ENCODE results near the gene ANKRD23. TPM values are rescaled to one million over a fixed set of nuclear protein-coding genes. Genes with fewer than 3 reads are reported as not detected.

Gene ANKRD23
- total RNA-seq, 1 experiment from 2014 or later, result 7.5 TPM

DNA sequence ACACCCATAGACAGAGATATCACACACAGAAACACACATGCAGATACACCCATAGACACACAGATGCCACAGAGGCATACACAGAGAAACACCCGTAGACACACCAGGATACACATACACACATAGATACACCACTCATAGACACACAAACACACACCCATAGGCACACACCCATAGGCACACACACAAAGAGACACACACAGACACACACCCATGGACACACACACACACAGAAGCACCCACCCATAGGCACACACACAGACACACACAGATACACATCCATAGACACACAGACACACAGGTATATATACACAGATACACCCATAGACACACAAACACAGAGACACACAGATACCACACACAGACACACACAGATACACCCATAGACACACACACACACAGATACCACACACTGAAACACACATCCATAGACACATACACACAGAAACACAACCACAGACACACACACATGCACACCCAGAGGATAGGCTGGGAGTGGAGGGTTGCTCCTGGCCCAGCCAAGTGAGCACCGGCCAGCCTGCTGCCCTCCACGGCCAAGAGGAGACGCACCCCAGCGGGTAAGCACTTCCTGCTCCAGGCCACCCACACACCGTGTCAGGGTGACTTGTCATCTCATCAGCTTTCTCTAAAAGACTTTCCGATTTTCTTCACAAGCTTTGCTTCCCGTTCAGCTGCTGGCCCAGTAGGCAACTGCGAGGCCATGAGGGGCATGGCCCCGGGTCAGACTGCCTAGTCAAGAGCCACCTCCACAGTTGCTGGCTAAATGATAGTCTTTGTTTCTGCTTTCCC is 41.8 kb downstream of the ANKRD23 start:
- Mint-ChIP-seq H3K27ac (ENCODE audit: unreplicated experiment) (no peak overlapping the region), H3K4me3 (ENCODE audit: low read depth, unreplicated experiment) (no peak overlapping the region), H3K27me3 (ENCODE audit: unreplicated experiment) (no peaks in the 10 kb centered on the region), H3K4me1 (ENCODE audit: low read depth, unreplicated experiment) (peaks cover 9% of the 10 kb centered on the region), H3K36me3 (ENCODE audit: insufficient read depth, unreplicated experiment) (peaks cover 6% of the 10 kb centered on the region), H3K9me3 (ENCODE audit: low read depth, unreplicated experiment) (no peaks in the 10 kb centered on the region)
- intact Hi-C loops (cut with micrococcal nuclease; ENCODE audit: unreplicated experiment), result loop anchor here (2.0 kb wide), 1 partner anchor 39 kb away; no protein-coding TSS in a partner anchor
- CTCF ChIA-PET, result interaction anchor here (1.1 kb wide), 1 partner anchor 252 kb away, joined by 3 read pairs; no protein-coding TSS in a partner anchor
- TF ChIP-seq, protein P1, sequence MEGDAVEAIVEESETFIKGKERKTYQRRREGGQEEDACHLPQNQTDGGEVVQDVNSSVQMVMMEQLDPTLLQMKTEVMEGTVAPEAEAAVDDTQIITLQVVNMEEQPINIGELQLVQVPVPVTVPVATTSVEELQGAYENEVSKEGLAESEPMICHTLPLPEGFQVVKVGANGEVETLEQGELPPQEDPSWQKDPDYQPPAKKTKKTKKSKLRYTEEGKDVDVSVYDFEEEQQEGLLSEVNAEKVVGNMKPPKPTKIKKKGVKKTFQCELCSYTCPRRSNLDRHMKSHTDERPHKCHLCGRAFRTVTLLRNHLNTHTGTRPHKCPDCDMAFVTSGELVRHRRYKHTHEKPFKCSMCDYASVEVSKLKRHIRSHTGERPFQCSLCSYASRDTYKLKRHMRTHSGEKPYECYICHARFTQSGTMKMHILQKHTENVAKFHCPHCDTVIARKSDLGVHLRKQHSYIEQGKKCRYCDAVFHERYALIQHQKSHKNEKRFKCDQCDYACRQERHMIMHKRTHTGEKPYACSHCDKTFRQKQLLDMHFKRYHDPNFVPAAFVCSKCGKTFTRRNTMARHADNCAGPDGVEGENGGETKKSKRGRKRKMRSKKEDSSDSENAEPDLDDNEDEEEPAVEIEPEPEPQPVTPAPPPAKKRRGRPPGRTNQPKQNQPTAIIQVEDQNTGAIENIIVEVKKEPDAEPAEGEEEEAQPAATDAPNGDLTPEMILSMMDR (IDR thresholded peaks at IDR 0.05; ENCODE audit: unreplicated experiment), result no peak
- DNase-seq, result no peak
- BruUV-seq (replicated peaks), result no TSS peak

DNA sequence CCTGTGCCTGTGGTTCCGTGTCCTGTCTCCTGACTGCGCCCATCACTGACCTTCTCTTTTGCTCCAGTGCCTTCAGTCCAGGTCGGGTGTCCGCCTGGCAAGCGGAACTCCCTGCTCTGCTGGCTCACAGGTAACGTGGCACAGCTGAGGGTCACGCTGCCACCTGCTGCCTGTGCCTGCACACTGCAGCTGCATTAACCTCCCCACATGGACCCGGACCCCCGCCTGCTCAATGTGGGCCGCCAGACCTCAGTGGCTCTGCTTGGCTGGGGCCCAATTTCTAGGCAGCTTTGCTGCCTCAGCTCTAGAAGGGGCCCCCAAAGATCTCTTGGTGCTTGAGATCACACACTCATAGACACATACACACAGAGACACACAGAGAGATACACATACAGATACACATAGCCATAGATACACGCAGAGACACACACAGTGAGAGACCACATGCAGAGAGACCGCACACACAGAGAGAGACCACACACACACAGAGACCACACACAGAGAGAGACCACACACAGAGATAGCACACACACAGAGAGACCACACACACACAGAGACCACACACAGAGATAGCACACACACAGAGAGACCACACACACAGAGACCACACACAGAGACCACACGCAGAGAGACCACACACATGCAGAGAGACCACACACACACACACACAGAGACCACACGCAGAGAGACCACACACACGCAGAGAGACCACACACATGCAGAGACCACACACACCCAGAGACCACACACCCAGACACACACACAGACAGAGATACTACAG is 42.6 kb downstream of the ANKRD23 start:
- Mint-ChIP-seq H3K4me1 (ENCODE audit: low read depth, unreplicated experiment) (peaks cover 3% of the 10 kb centered on the region), H3K27ac (ENCODE audit: unreplicated experiment) (no peak overlapping the region), H3K36me3 (ENCODE audit: insufficient read depth, unreplicated experiment) (peaks cover 2% of the 10 kb centered on the region), H3K4me3 (ENCODE audit: low read depth, unreplicated experiment) (no peak overlapping the region), H3K9me3 (ENCODE audit: low read depth, unreplicated experiment) (no peaks in the 10 kb centered on the region), H3K27me3 (ENCODE audit: unreplicated experiment) (no peaks in the 10 kb centered on the region)
- BruUV-seq (replicated peaks), result no TSS peak
- intact Hi-C loops (cut with micrococcal nuclease; ENCODE audit: unreplicated experiment), result loop anchor here (2.0 kb wide), 1 partner anchor 38 kb away; no protein-coding TSS in a partner anchor
- CTCF ChIA-PET, result interaction anchor here (0.6 to 1.5 kb wide), 6 partner anchors 38 to 311 kb away, joined by 3 to 6 read pairs (median 4); partner anchors contain the start of genes ANKRD36 and CNNM4
- TF ChIP-seq, protein P1 (IDR thresholded peaks at IDR 0.05; ENCODE audit: unreplicated experiment), result peak; percentile 80
- DNase-seq, result peak; percentile 79

DNA sequence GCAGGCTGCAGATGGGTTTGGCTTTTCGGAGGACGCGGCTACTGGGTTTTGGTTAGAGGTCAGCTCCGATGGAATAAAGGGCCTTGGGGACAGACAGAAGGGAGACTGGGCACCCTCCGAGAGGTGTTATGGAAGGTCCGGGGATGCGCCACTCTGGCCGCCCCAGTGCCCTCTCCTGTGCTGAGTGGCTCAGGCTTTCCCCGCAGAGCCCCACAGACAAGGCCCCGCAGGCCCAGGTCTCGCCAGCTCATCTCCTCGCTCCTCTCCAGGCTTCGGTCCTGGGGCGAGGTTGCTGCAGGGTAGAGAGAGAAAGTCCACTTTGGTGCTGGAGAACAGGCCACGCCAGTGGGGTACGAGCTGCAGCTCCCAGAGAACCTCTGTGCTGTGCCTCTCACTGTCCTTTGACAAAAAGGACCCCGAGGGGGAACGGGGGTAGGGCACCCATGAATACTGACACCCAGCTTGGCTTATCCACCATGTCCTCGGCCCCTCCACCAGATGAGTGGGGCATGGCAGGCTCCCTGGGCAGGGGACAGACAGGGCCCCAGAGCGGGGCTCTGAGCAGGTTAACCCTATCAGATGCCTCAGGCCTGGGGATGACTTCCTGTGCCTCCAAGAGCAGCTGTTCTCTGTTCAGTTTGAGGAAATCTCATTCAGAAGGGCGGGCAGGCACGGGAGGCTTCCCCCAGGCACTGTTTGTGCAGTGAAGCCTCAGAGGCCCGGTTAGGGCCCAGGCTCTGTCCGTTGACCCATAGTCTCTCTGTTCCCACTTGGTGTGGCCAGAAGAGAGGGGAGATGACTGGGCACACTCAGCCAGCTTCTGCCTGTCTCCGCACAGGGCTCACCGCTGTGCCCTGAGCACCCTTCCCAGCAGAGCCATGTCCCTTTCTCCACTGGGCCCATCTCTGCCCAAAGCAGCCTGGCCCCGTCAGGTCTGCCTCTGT is 43.5 kb downstream of the ANKRD23 start:
- no peak overlapping the region for H3K27ac Mint-ChIP-seq (ENCODE audit: unreplicated experiment)
- DNase-seq, result no peak
- CTCF ChIA-PET, result interaction anchor here (0.6 to 1.5 kb wide), 6 partner anchors 38 to 312 kb away, joined by 3 to 6 read pairs (median 4); partner anchors contain the start of genes ANKRD36 and CNNM4
- H3K36me3 Mint-ChIP-seq (ENCODE audit: insufficient read depth, unreplicated experiment), result no peaks in the 10 kb centered on the region
- no TSS peak for BruUV-seq (replicated peaks)
- TF ChIP-seq, protein P1 (IDR thresholded peaks at IDR 0.05; ENCODE audit: unreplicated experiment), result no peak
- H3K4me3 Mint-ChIP-seq (ENCODE audit: low read depth, unreplicated experiment), result no peak overlapping the region
- intact Hi-C loops (cut with micrococcal nuclease; ENCODE audit: unreplicated experiment), result loop anchor here (2.0 kb wide), 1 partner anchor 38 kb away; no protein-coding TSS in a partner anchor
- H3K9me3 Mint-ChIP-seq (ENCODE audit: low read depth, unreplicated experiment), result no peaks in the 10 kb centered on the region
- H3K27me3 Mint-ChIP-seq (ENCODE audit: unreplicated experiment), result no peaks in the 10 kb centered on the region
- no peaks in the 10 kb centered on the region for H3K4me1 Mint-ChIP-seq (ENCODE audit: low read depth, unreplicated experiment)

DNA sequence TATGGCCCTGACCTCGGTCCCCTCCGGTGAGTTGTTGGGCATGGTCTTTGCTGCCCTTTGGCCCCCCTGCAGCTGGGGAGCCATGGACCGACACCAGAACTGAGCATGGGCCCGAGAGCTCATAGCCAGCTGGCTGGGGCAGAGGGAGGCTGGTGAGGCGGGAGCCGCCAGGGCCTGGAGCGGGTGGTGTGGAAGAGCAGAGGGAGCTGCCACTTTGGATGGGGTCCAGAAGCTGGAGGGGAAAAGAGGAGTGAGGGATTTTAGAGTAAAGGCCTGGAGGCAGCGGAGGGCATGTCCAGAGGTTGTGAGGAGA is 44.2 kb downstream of the ANKRD23 start:
- intact Hi-C loops (cut with micrococcal nuclease; ENCODE audit: unreplicated experiment), result no loop called here
- CTCF ChIA-PET, result no interaction called here
- TF ChIP-seq, protein P1 (IDR thresholded peaks at IDR 0.05; ENCODE audit: unreplicated experiment), result no peak
- no TSS peak for BruUV-seq (replicated peaks)
- no peak overlapping the region for H3K27ac Mint-ChIP-seq (ENCODE audit: unreplicated experiment)
- H3K9me3 Mint-ChIP-seq (ENCODE audit: low read depth, unreplicated experiment), result no peaks in the 10 kb centered on the region
- H3K4me1 Mint-ChIP-seq (ENCODE audit: low read depth, unreplicated experiment), result no peaks in the 10 kb centered on the region
- H3K4me3 Mint-ChIP-seq (ENCODE audit: low read depth, unreplicated experiment), result no peak overlapping the region
- DNase-seq, result no peak
- no peaks in the 10 kb centered on the region for H3K27me3 Mint-ChIP-seq (ENCODE audit: unreplicated experiment)
- H3K36me3 Mint-ChIP-seq (ENCODE audit: insufficient read depth, unreplicated experiment), result no peaks in the 10 kb centered on the region
